Neural cell (in vitro differentiated cells): ENCODE data around the gene LEO1. TPM values are rescaled to one million over a fixed set of nuclear protein-coding genes. Genes with fewer than 3 reads are reported as not detected.

ENCODE experiments used
- H2AFZ ChIP-seq: fragments of 200-600, 300-800 bp; sonication (generic), shearing (Covaris generic); 2 replicates; pipeline ENCODE4 v1.6.0; 2014; ENCODE audit warnings: low read depth, mild to moderate bottlenecking, antibody characterized with exemption, low read length, moderate library complexity
- H3F3A ChIP-seq: fragments of 200-600 bp; shearing (Covaris generic); 2 replicates; pipeline ENCODE4 v1.6.1; 2016; ENCODE audit warnings: mild to moderate bottlenecking, moderate library complexity, mixed read lengths, antibody characterized with exemption, low read length; ENCODE audit not compliant: insufficient read depth, poor library complexity, severe bottlenecking
- H3K27ac ChIP-seq: fragments of 200-600, 300-800 bp; sonication (generic), shearing (Covaris generic); 2 replicates; pipeline ENCODE4 v1.5.1; 2014; ENCODE audit warnings: mild to moderate bottlenecking, low read length, moderate library complexity
- H3K27me3 ChIP-seq: fragments of 300-800, 200-600 bp; sonication (generic), shearing (Covaris generic); 2 replicates; pipeline ENCODE4 v1.6.0; 2014; ENCODE audit warnings: mild to moderate bottlenecking, low read depth, low read length, moderate library complexity; ENCODE audit not compliant: insufficient read depth
- H3K36me3 ChIP-seq: fragments of 300-800, 200-600 bp; sonication (generic), shearing (Covaris generic); 2 replicates; pipeline ENCODE4 v1.5.1; 2014; ENCODE audit warnings: mild to moderate bottlenecking, antibody characterized with exemption, low read length, moderate library complexity; ENCODE audit not compliant: insufficient read depth
- H3K4me2 ChIP-seq: fragments of 300-800, 200-600 bp; sonication (generic), shearing (Covaris generic); 2 replicates; pipeline ENCODE4 v1.6.0; 2014; ENCODE audit warnings: mild to moderate bottlenecking, low read length
- H3K4me3 ChIP-seq: fragments of 300-800, 200-600 bp; sonication (generic), shearing (Covaris generic); 2 replicates; pipeline ENCODE4 v1.5.1; 2014; ENCODE audit warnings: mild to moderate bottlenecking, low read length, moderate library complexity
- H3K79me2 ChIP-seq: fragments of 200-600 bp; shearing (Covaris generic); replicated peaks from 2 replicates; pipeline ENCODE4 v1.6.0; 2014; ENCODE audit warnings: mild to moderate bottlenecking, low read length, moderate library complexity; ENCODE audit not compliant: insufficient read depth
- H3K9ac ChIP-seq: fragments of 300-800, 200-600 bp; sonication (generic), shearing (Covaris generic); 2 replicates; pipeline ENCODE4 v1.6.1; 2016; ENCODE audit warnings: mild to moderate bottlenecking, low read length, mixed read lengths
- H3K9me2 ChIP-seq: fragments of 200-600 bp; shearing (Covaris generic); 2 replicates; pipeline ENCODE4 v1.6.1; 2016; ENCODE audit warnings: mild to moderate bottlenecking, low read length, mixed read lengths; ENCODE audit not compliant: insufficient read depth
- H3K9me3 ChIP-seq: fragments of 200-600, 300-800 bp; sonication (generic), shearing (Covaris generic); 2 replicates; pipeline ENCODE4 v1.6.1; 2016; ENCODE audit warnings: mild to moderate bottlenecking, mixed run types, low read length, moderate library complexity, mixed read lengths
- H4K20me1 ChIP-seq: fragments of 200-600 bp; shearing (Covaris generic); 2 replicates; pipeline ENCODE4 v1.6.1; 2016; ENCODE audit warnings: mild to moderate bottlenecking, mixed run types; ENCODE audit not compliant: insufficient read depth
- EP300 ChIP-seq: fragments of 450-650 bp; conservative IDR thresholded peaks from 2 replicates; pipeline ENCODE4 v1.6.1; 2014; ENCODE audit warnings: antibody characterized with exemption, mild to moderate bottlenecking, moderate library complexity; ENCODE audit not compliant: poor library complexity, severe bottlenecking
- EZH2 ChIP-seq: fragments of 200-600, 300-800 bp; shearing (Covaris generic), sonication (generic); IDR thresholded peaks from 2 replicates; pipeline ENCODE4 v1.6.1; 2014; ENCODE audit warnings: antibody characterized with exemption, low read length, borderline replicate concordance, mild to moderate bottlenecking; ENCODE audit not compliant: insufficient read depth, poor library complexity, severe bottlenecking
- MXI1 ChIP-seq: fragments of 450-650 bp; conservative IDR thresholded peaks from 2 replicates; pipeline ENCODE4 v1.6.1; 2014; ENCODE audit warnings: antibody characterized with exemption, mild to moderate bottlenecking; ENCODE audit not compliant: poor library complexity, severe bottlenecking
- POLR2AphosphoS5 ChIP-seq: IDR thresholded peaks from 2 replicates; pipeline ENCODE4 v1.6.1; 2012
- RAD21 ChIP-seq: fragments of 450-650 bp; conservative IDR thresholded peaks from 2 replicates; pipeline ENCODE4 v1.6.1; 2014; ENCODE audit warnings: antibody characterized with exemption, mild to moderate bottlenecking, moderate library complexity
- SMC3 ChIP-seq: fragments of 450-650 bp; conservative IDR thresholded peaks from 2 replicates; pipeline ENCODE4 v1.6.1; 2014; ENCODE audit warnings: antibody characterized with exemption, mild to moderate bottlenecking, moderate library complexity; ENCODE audit not compliant: poor library complexity
- TAF1 ChIP-seq: IDR thresholded peaks from 2 replicates; pipeline ENCODE4 v1.6.1; 2012; ENCODE audit warnings: low read depth
- polyA plus RNA-seq: library from polyadenylated mRNA; depleted of rRNA; stranded (reverse); fragments of >200 nt; gene quantifications from 2 replicates; pipeline ENCODE4 v1.2.3, GENCODE V29; 2014
- TF ChIP-seq, protein P1 (sequence below): IDR thresholded peaks from 2 replicates; pipeline ENCODE4 v1.6.1; 2012; ENCODE audit warnings: borderline replicate concordance
- TF ChIP-seq, protein P2 (sequence below): fragments of 450-650 bp; IDR thresholded peaks from 2 replicates; pipeline ENCODE4 v1.5.1; 2014; ENCODE audit warnings: antibody characterized with exemption, mild to moderate bottlenecking, moderate library complexity; ENCODE audit not compliant: poor library complexity, severe bottlenecking

Gene LEO1
- polyA plus RNA-seq, 1 donor from 2014 or later, result 30.3 TPM

DNA sequence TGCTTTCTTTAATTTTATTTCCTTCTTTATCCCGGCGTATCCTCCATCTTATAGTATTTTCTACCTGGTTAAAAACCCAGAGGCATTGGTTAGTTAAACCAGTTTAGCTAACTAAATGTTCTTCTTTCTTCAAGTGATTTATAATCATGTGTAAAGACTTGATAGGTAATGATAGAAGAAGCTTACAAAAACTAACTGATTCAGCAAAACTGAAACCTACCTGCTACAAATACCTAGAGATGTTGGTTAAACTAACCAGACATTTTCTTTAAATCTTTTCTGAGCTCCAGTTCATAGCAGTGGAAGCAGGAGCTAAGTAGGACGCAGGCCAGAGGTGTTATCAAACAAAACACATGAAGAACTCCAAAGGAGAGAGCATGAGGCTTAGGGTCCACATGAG, 44.8 kb downstream of the LEO1 start:
- Histone ChIP-seq H4K20me1 (no peaks in the 10 kb centered on the region), H3K4me2 (no peak overlapping the region), H3K27ac (no peak overlapping the region), H3K9me2 (no peaks in the 10 kb centered on the region), H3K9ac (no peak overlapping the region), H2AFZ (no peak overlapping the region), H3K27me3 (no peaks in the 10 kb centered on the region), H3K4me3 (no peak overlapping the region), H3F3A (no peaks in the 10 kb centered on the region), H3K36me3 (no peaks in the 10 kb centered on the region), H3K79me2 (no peaks in the 10 kb centered on the region), H3K9me3 (no peaks in the 10 kb centered on the region)
- TF ChIP-seq POLR2AphosphoS5 (no peak), SMC3 (no peak), MXI1 (no peak), EP300 (no peak), TAF1 (no peak), RAD21 (no peak)
- TF ChIP-seq, protein P1, sequence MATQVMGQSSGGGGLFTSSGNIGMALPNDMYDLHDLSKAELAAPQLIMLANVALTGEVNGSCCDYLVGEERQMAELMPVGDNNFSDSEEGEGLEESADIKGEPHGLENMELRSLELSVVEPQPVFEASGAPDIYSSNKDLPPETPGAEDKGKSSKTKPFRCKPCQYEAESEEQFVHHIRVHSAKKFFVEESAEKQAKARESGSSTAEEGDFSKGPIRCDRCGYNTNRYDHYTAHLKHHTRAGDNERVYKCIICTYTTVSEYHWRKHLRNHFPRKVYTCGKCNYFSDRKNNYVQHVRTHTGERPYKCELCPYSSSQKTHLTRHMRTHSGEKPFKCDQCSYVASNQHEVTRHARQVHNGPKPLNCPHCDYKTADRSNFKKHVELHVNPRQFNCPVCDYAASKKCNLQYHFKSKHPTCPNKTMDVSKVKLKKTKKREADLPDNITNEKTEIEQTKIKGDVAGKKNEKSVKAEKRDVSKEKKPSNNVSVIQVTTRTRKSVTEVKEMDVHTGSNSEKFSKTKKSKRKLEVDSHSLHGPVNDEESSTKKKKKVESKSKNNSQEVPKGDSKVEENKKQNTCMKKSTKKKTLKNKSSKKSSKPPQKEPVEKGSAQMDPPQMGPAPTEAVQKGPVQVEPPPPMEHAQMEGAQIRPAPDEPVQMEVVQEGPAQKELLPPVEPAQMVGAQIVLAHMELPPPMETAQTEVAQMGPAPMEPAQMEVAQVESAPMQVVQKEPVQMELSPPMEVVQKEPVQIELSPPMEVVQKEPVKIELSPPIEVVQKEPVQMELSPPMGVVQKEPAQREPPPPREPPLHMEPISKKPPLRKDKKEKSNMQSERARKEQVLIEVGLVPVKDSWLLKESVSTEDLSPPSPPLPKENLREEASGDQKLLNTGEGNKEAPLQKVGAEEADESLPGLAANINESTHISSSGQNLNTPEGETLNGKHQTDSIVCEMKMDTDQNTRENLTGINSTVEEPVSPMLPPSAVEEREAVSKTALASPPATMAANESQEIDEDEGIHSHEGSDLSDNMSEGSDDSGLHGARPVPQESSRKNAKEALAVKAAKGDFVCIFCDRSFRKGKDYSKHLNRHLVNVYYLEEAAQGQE, result no peak
- TF ChIP-seq, protein P2, sequence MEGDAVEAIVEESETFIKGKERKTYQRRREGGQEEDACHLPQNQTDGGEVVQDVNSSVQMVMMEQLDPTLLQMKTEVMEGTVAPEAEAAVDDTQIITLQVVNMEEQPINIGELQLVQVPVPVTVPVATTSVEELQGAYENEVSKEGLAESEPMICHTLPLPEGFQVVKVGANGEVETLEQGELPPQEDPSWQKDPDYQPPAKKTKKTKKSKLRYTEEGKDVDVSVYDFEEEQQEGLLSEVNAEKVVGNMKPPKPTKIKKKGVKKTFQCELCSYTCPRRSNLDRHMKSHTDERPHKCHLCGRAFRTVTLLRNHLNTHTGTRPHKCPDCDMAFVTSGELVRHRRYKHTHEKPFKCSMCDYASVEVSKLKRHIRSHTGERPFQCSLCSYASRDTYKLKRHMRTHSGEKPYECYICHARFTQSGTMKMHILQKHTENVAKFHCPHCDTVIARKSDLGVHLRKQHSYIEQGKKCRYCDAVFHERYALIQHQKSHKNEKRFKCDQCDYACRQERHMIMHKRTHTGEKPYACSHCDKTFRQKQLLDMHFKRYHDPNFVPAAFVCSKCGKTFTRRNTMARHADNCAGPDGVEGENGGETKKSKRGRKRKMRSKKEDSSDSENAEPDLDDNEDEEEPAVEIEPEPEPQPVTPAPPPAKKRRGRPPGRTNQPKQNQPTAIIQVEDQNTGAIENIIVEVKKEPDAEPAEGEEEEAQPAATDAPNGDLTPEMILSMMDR, result no peak

DNA sequence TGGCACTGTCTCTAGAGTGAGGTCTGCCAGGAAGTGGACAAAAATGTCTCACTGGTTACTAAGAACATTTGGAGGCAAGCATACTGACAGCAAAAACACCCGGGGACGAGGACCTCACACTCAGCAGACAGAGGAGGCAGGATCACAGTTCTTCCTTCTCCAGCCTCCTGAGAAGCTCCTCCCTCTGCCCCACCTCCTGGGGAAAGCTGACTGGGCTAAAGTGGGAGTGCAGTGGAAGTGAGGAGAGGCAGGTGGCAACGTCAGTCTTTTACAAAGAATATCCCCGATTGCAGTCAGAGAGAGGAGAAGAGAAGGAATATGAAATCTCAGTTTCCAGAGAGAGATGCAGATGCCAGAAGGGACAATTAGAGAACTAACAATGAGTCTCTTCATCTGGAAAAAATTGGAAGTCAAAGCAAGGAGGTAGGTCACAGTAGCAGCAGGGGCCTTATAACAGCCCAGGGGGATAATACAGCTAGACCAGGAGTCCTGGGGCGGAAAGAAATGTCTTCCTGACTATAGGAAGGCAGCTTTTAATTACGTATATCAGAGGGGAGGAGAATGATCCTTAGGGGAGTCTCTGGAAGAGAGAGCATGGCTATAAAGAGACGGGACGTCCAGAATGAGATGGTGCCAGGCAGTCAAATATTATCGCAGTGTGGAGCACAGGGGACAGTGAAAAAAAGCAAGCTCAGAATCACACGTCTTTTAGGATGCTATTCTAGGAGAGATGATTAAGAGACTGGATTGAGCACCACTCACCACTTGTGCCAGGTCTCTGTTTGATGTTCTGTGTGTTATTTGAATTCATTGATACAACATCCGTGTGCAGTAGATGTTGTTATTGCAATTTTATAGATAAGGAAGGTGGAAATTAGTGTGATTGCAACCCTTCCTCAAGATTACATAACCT, 47.2 kb downstream of the LEO1 start:
- H4K20me1 ChIP-seq, result no peaks in the 10 kb centered on the region
- no peak overlapping the region for H3K4me3 ChIP-seq
- peak overlapping the region; percentile 3 for H3K27ac ChIP-seq
- TF ChIP-seq EZH2 (no peak), EP300 (no peak), POLR2AphosphoS5 (no peak), TAF1 (no peak)
- TF ChIP-seq, protein P1, result no peak
- no peaks in the 10 kb centered on the region for H3F3A ChIP-seq
- no peaks in the 10 kb centered on the region for H3K9me3 ChIP-seq
- H3K79me2 ChIP-seq, result no peaks in the 10 kb centered on the region
- H3K9me2 ChIP-seq, result no peaks in the 10 kb centered on the region
- no peaks in the 10 kb centered on the region for H3K36me3 ChIP-seq
- no peak overlapping the region for H3K9ac ChIP-seq
- no peak overlapping the region for H3K4me2 ChIP-seq
- H3K27me3 ChIP-seq, result no peaks in the 10 kb centered on the region
- H2AFZ ChIP-seq, result peak overlapping the region; percentile 4
